ENCODE results near the gene CAPN14.

- TF ChIP-seq, protein P1, sequence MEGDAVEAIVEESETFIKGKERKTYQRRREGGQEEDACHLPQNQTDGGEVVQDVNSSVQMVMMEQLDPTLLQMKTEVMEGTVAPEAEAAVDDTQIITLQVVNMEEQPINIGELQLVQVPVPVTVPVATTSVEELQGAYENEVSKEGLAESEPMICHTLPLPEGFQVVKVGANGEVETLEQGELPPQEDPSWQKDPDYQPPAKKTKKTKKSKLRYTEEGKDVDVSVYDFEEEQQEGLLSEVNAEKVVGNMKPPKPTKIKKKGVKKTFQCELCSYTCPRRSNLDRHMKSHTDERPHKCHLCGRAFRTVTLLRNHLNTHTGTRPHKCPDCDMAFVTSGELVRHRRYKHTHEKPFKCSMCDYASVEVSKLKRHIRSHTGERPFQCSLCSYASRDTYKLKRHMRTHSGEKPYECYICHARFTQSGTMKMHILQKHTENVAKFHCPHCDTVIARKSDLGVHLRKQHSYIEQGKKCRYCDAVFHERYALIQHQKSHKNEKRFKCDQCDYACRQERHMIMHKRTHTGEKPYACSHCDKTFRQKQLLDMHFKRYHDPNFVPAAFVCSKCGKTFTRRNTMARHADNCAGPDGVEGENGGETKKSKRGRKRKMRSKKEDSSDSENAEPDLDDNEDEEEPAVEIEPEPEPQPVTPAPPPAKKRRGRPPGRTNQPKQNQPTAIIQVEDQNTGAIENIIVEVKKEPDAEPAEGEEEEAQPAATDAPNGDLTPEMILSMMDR (conservative IDR thresholded peaks at IDR 0.05): no peak
- no peak for TF ChIP-seq ZFX (IDR thresholded peaks at IDR 0.05)
Observed at GRCh38 chr2:31246184-31246852, 29.0 kb upstream of the CAPN14 start.

All from C4-2B (cell line).